GM18511 (cell line): Measurements from ENCODE around the gene CELF5.
"Not testable (repeated sequence)": the region's sequence is repeated elsewhere in the genome, so short reads cannot be mapped to it uniquely, and the experiment has no call there.

ENCODE experiments used
- ATAC-seq: cut with Tn5 transposase; IDR thresholded peaks from one replicate; pipeline ENCODE4 v1.9.1; 2021; ENCODE audit warnings: mild to moderate bottlenecking, moderate library complexity; ENCODE audit not compliant: unreplicated experiment

Gene CELF5

GRCh38 chr19:3288437-3288836 lies 64.0 kb downstream of the CELF5 start:
- not testable (repeated sequence) for ATAC-seq

DNA sequence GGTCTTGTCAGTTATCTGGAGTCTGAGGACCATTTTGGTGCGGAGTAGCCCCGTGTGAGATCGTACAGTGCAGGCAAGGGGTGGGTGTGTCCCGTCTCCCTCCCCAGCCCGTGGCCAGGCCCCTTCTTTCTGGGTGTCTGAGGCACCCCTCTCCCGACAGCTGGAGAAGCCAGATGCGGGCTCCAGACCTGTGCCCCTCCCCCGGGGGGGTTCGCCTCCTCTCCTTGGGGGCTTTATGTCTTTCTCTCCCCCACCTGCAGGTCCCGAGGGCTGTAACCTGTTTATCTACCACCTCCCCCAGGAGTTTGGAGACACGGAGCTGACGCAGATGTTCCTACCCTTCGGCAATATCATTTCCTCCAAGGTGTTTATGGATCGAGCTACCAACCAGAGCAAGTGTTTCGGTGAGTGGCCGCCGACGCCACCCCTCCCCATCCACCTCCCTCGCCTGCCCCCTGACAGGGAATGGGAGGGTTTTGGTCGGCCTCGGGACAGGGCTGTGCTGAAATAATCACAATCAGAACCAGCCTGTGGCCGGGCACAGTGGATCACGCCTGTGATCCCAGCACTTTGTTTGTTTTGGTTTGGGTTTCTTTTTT lies 65.6 kb downstream of the CELF5 start:
- ATAC-seq = no peak

GRCh38 chr19:3290858-3291257 lies 66.4 kb downstream of the CELF5 start:
- ATAC-seq = not testable (repeated sequence)

DNA sequence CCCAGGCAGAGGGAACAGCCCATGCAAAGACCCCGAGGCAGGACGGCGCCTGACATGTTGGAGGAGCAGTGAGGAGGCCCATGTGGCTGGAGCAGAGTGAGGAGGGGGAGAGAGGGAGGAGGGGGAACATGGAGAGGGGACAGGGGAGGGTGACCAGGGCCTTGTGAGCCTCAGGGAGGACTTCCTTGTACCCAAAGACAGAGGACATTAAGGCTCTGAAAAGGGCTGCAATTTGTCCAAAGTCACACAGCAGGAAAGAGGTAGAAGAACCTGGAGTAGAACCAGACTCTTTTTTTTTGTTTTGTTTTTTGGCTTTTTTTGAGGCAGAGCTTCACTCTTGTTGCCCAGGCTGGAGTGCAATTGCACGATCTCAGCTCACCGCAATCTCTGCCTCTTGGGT lies 67.2 kb downstream of the CELF5 start:
- no peak for ATAC-seq

DNA sequence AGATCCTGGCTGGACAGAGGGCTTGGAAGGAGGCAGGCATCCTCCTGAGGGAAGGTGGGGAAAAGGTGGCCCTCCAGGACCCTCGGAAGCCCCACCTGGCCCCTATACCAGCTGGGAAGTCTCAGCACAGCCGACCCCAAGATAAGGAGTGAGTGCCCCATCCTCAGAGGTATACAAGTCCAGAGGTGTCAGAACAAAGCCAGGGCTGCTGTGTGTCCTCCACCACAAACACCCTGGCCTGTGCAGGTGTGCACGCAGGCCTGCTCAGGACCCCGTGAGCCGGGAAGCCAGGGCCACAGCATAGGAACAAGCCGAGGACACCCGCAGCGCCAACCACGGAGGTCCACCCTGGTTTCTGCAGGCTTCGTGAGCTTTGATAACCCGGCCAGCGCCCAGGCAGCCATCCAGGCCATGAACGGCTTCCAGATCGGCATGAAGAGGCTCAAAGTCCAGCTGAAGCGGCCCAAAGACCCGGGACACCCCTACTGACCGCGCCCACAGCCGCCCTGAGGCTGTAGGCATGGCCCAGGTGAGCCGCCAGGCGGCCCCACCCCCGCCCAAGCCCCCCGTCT lies 68.6 kb downstream of the CELF5 start:
- ATAC-seq = no peak

GRCh38 chr19:3293560-3293959 lies 69.1 kb downstream of the CELF5 start:
- no peak for ATAC-seq

DNA sequence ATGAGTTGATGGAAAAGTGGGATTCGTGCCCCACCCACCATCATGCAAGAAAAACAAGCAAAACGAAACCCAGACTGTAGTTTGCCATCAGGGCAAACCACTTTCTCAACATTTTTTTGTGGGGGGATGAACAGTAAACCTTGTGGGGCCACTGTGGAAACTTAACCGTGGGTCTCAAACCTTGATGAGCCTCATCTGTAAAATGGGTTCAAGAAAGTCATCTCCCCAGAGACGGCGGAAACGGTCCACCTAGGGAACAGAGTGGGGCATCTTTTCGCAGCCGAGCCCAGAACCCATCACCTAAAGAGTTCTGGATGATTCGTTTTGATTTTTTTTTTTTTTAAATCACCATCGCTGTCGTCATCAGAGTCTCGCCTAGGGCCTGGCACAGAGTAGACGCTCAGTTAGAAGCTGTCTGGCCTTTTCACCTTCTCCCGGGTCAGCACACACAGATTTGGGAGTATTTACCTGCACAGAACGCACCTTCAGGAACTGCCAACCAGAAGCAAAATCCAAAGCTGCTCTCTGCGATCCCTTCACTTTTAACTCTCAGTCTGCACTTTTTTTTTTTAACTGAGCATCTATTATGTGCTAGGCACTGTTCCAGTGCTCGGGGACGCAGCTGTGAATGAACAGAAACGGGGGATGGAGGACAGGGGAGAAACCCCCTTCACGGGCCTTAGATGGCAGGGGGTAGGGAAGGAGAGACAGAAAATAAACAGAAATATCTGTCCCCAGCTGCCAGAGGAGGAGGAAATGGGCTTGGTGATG lies 69.8 kb downstream of the CELF5 start:
- ATAC-seq = no peak

DNA sequence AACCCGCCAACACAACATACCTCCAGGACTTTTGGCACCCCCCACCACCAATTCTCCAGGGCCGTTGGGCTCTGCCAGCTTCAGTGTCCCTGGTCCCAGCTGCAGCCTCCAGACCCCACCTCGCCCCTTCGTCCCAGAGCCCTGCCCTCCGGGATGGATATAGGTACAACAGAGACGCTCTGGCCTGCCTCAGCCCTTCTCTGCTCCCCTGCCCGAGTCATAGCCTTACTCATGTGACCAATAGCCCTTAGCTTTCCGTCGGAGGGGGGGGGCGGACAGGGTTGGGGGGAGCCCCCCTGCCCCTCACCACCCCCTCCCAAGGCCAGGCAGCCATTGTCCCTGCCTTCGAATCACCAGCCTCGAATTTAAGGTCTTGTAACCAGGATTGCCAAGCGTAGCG lies 71.1 kb downstream of the CELF5 start:
- no peak for ATAC-seq

DNA sequence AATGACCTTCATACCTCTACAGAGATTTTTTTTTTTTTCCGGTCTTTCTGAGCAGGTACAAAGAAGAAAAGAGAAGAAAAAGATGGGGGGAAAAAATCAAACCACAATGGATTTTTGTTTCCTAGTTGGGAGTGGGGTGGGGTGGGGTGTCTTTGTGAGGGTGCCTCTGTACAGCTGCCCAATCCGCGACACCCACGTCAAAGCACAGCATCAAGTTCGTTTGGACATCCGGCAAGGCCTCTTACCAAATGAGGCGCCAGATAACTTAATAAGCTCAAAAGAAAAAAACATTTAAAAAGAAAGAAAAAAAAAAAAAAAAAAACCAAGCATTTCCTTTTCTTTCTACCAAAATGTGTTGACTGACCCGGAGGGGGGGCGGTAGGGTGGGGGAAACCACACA lies 71.6 kb downstream of the CELF5 start:
- ATAC-seq = no peak

GRCh38 chr19:3296446-3296845 lies 72.0 kb downstream of the CELF5 start:
- no peak for ATAC-seq

GRCh38 chr19:3298853-3299449 lies 74.5 kb downstream of the CELF5 start:
- no peak for ATAC-seq

GRCh38 chr19:3300566-3300965 lies 76.1 kb downstream of the CELF5 start:
- not testable (repeated sequence) for ATAC-seq

DNA sequence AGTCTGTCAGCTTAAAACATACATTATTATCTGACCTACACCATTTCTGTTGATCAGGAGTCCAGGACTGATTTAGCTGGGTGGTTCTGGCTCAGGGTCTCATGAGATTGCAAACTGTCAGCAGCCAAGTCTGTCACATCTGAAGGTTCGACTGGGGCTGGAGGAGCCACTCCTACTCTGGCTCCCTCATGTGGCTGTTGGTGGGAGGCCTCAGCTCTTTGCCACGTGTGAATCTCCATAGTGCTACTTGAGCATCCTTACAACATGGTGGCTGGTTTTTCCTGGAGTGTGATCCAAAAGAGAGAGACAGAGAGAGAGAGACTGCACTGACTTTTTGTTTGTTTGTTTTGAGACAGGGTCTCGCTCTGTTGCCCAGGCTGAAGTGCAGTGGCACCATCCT lies 78.3 kb downstream of the CELF5 start:
- ATAC-seq = no peak

GRCh38 chr19:3304871-3305423 lies 80.5 kb downstream of the CELF5 start:
- ATAC-seq = no peak

DNA sequence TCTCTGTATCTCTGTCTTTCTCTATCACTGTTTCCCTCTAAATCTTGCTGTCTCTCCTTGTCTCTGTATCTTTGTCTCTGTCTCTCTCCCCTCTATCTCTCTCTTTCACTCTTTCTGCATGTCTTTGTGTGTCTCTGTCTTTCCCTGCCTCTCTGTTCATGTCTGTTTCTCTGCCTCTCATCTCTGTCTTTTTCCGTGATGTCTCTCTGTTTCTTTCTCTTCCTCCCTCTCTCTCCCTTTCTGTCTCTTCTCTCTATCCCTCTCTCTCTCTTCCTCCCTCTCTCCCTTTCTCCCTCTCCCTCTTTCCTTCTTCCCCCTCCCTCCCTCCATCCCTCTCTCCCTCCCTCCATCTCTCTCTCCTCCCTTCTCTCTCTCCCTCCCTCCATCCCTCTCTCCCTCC lies 85.3 kb downstream of the CELF5 start:
- ATAC-seq = no peak

GRCh38 chr19:3310280-3310679 lies 85.8 kb downstream of the CELF5 start:
- ATAC-seq = no peak

DNA sequence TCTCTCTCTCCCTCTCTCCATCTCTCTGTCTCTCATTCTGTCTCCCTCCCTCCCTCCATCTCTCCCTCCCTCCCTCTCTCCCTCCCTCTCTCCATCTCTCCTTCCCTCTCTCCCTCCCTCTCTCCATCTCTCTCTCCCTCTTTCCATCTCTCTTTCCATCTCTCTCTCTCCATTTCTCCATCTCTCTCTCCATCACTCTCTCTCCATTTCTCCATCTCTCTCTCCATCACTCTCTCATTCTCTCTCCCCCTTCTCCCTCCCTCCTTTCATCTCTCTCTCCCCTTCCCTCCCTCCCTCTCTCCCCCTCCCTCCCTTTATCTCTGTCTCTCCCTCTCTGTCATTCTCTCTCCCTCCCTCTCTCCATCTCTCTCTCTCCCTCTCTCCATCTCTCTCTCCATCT lies 86.2 kb downstream of the CELF5 start:
- ATAC-seq = no peak

- no peak for ATAC-seq
Measured at GRCh38 chr19:3313199-3313575, 88.7 kb downstream of the CELF5 start.

- no peak for ATAC-seq
Measured at GRCh38 chr19:3314962-3315675, 90.7 kb downstream of the CELF5 start.

- ATAC-seq = no peak
Measured at GRCh38 chr19:3315676-3315973, 91.2 kb downstream of the CELF5 start.

DNA sequence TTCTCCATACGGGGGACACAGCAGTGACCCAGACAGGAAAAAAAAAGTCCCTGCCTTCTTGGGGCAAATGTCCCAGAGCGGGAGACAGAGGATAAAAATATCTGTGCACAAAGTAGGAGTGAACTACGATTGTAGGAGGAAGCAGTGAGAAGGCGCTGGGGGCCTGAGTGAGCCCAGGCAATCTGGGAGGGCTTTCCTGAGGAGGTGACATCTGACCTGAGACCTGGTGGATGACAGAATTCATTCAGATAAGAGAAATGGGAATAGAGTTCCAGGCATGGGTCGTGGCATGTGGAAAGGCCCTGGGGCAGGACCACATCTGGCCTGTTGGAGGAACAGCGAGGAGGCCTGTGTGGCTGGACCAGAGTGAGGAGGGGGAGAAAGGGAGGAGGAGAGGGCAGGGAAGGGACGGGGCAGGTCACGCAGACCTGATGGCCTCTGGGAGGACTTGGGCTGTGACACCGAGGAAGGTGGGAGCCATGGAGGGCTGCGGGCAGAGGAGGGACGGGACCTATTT lies 91.7 kb downstream of the CELF5 start:
- no peak for ATAC-seq
